WTC11 (cell line): Measurements from ENCODE around the gene AOAH. TPM values are rescaled to one million over a fixed set of nuclear protein-coding genes. Genes with fewer than 3 reads are reported as not detected.
A peak's percentile ranks its signal among the peaks of the same experiment; 100 is the strongest.

Source experiments
- ATAC-seq: fragments of 200-7000 bp; cut with Tn5 transposase; 2 replicates; pipeline ENCODE4 v1.10.0; 2021; ENCODE audit warnings: mild to moderate bottlenecking, moderate library complexity
- CTCF ChIA-PET: fragments of 300-600 bp; sonication (Branson Sonifier 250); formaldehyde crosslinking; loops from one replicate; lab custom pipeline; 2021; ENCODE audit warnings: antibody characterized with exemption; lab: Charles Lee
- POLR2A ChIA-PET: fragments of 350-600 bp; sonication (Branson Sonifier 250); formaldehyde crosslinking; loops from one replicate; lab custom pipeline; 2021; ENCODE audit warnings: antibody characterized with exemption; lab: Charles Lee
- DNase-seq: peaks from one replicate; pipeline ENCODE4 v3.0.0; 2021; ENCODE audit warnings: low spot score
- H3K27ac Mint-ChIP-seq: 2 replicates; pipeline ENCODE4 v1.8.0; 2021; ENCODE audit warnings: mixed read lengths
- H3K27me3 Mint-ChIP-seq: 2 replicates; pipeline ENCODE4 v1.8.0; 2021; ENCODE audit warnings: low read depth, mild to moderate bottlenecking, moderate library complexity, mixed read lengths
- H3K36me3 Mint-ChIP-seq: 2 replicates; pipeline ENCODE4 v1.8.0; 2021; ENCODE audit warnings: mixed read lengths
- H3K4me1 Mint-ChIP-seq: 2 replicates; pipeline ENCODE4 v1.8.0; 2022; ENCODE audit warnings: mixed read lengths
- H3K4me3 Mint-ChIP-seq: 2 replicates; pipeline ENCODE4 v1.8.0; 2021; ENCODE audit warnings: mild to moderate bottlenecking, moderate library complexity, mixed read lengths
- H3K9me3 Mint-ChIP-seq: 2 replicates; pipeline ENCODE4 v1.8.0; 2021; ENCODE audit warnings: mixed read lengths
- AR ChIP-seq: fragments of 250-450 bp; sonication (Bioruptor Pico); IDR thresholded peaks from 2 replicates; pipeline ENCODE4 v1.9.0; 2021; ENCODE audit warnings: mild to moderate bottlenecking
- ATF6 ChIP-seq: sonication (generic); formaldehyde crosslinking; IDR thresholded peaks from 2 replicates; pipeline ENCODE4 v1.8.1; 2023; ENCODE audit warnings: mild to moderate bottlenecking, missing genetic modification reagents
- CBFB ChIP-seq: sonication (generic); formaldehyde crosslinking; IDR thresholded peaks from 2 replicates; pipeline ENCODE4 v1.8.1; 2022; ENCODE audit warnings: mild to moderate bottlenecking, low read depth, missing genetic modification reagents
- ELF4 ChIP-seq: sonication (generic); formaldehyde crosslinking; IDR thresholded peaks from 2 replicates; pipeline ENCODE4 v1.8.1; 2022; ENCODE audit warnings: low read depth, mild to moderate bottlenecking, moderate library complexity, missing genetic modification reagents
- FOXP4 ChIP-seq: sonication (generic); formaldehyde crosslinking; IDR thresholded peaks from 2 replicates; pipeline ENCODE4 v1.8.0; 2022; ENCODE audit warnings: mild to moderate bottlenecking, missing genetic modification reagents
- HMGA2 ChIP-seq: fragments of 250-450 bp; sonication (Bioruptor Pico); IDR thresholded peaks from 2 replicates; pipeline ENCODE4 v1.4.0; 2021; ENCODE audit warnings: mild to moderate bottlenecking, moderate library complexity
- HMGXB4 ChIP-seq: sonication (generic); formaldehyde crosslinking; IDR thresholded peaks from 2 replicates; pipeline ENCODE4 v1.8.1; 2023; ENCODE audit warnings: mild to moderate bottlenecking, moderate library complexity, missing genetic modification reagents
- IRF2 ChIP-seq: sonication (generic); formaldehyde crosslinking; IDR thresholded peaks from 2 replicates; pipeline ENCODE4 v1.8.0; 2022; ENCODE audit warnings: low read depth, missing genetic modification reagents, borderline replicate concordance
- JAZF1 ChIP-seq: fragments of 250-450 bp; sonication (Bioruptor Pico); IDR thresholded peaks from 2 replicates; pipeline ENCODE4 v1.9.0; 2021; ENCODE audit warnings: moderate library complexity, mild to moderate bottlenecking, inconsistent platforms
- OVOL2 ChIP-seq: fragments of 250-450 bp; sonication (Bioruptor Pico); IDR thresholded peaks from 2 replicates; pipeline ENCODE4 v1.9.0; 2021; ENCODE audit warnings: mild to moderate bottlenecking, borderline replicate concordance
- PREB ChIP-seq: sonication (generic); formaldehyde crosslinking; IDR thresholded peaks from 2 replicates; pipeline ENCODE4 v1.8.1; 2022; ENCODE audit warnings: mild to moderate bottlenecking, missing genetic modification reagents, moderate library complexity, borderline replicate concordance
- PRRX2 ChIP-seq: fragments of 250-450 bp; sonication (Bioruptor Pico); IDR thresholded peaks from 2 replicates; pipeline ENCODE4 v1.8.0; 2021; ENCODE audit warnings: mild to moderate bottlenecking
- RORB ChIP-seq: fragments of 250-450 bp; sonication (Bioruptor Pico); IDR thresholded peaks from 2 replicates; pipeline ENCODE4 v1.9.0; 2021; ENCODE audit warnings: mild to moderate bottlenecking
- SOX15 ChIP-seq: fragments of 250-450 bp; sonication (Bioruptor Pico); IDR thresholded peaks from 2 replicates; pipeline ENCODE4 v1.9.0; 2021; ENCODE audit warnings: mild to moderate bottlenecking
- SP1 ChIP-seq: sonication (generic); formaldehyde crosslinking; conservative IDR thresholded peaks from 2 replicates; pipeline ENCODE4 v1.8.1; 2022; ENCODE audit warnings: missing genetic modification reagents
- ZBTB21 ChIP-seq: sonication (generic); formaldehyde crosslinking; IDR thresholded peaks from 2 replicates; pipeline ENCODE4 v1.8.1; 2023; ENCODE audit warnings: mild to moderate bottlenecking, missing genetic modification reagents, borderline replicate concordance
- ZMAT4 ChIP-seq: fragments of 250-450 bp; sonication (Bioruptor Pico); IDR thresholded peaks from 2 replicates; pipeline ENCODE4 v1.9.0; 2021; ENCODE audit warnings: mild to moderate bottlenecking
- ZNF425 ChIP-seq: fragments of 250-450 bp; sonication (Bioruptor Pico); conservative IDR thresholded peaks from 2 replicates; pipeline ENCODE4 v1.9.0; 2021; ENCODE audit warnings: mild to moderate bottlenecking
- total RNA-seq: library from RNA; stranded (reverse); gene quantifications from 3 replicates; pipeline ENCODE4 v1.2.3, GENCODE V29; 2021

AOAH gene
- total RNA-seq, 1 experiment from 2014 or later: 0.31 TPM

- no peaks in the 10 kb centered on the region for H3K36me3 Mint-ChIP-seq
- peaks cover 93% of the 10 kb centered on the region for H3K4me1 Mint-ChIP-seq
- H3K4me3 Mint-ChIP-seq: no peak overlapping the region
- ATAC-seq (no peak), DNase-seq (no peak)
- H3K9me3 Mint-ChIP-seq: no peaks in the 10 kb centered on the region
- no peak overlapping the region for H3K27ac Mint-ChIP-seq
- TF ChIP-seq ZNF425 (CRISPR knock-in tag) (no peak), ZBTB21 (CRISPR knock-in tag) (no peak), SP1 (no peak), ATF6 (CRISPR knock-in tag) (no peak), IRF2 (CRISPR knock-in tag) (no peak), FOXP4 (no peak), CBFB (no peak), PREB (CRISPR knock-in tag) (no peak), JAZF1 (no peak), PRRX2 (no peak)
- ChIA-PET POLR2A (no interaction called here), CTCF (interaction anchor here (0.9 to 4.6 kb wide), 4 partner anchors 14 to 216 kb away, joined by 4 to 41 read pairs (median 5); no protein-coding TSS in a partner anchor)
- no peaks in the 10 kb centered on the region for H3K27me3 Mint-ChIP-seq
Observed at GRCh38 chr7:36657036-36657660, 67.1 kb downstream of the AOAH start.

GRCh38 chr7:36654436-36654835, 69.9 kb downstream of the AOAH start:
- H3K27ac Mint-ChIP-seq: peak overlapping the region; percentile 97
- DNase-seq: no peak
- ChIA-PET CTCF (interaction anchor here (1.0 to 2.0 kb wide), 3 partner anchors 16 to 213 kb away, joined by 3 to 12 read pairs (median 4); no protein-coding TSS in a partner anchor), POLR2A (no interaction called here)
- peaks cover 3% of the 10 kb centered on the region; the same call in 1 of the 2 replicates for H3K9me3 Mint-ChIP-seq
- H3K27me3 Mint-ChIP-seq: peaks cover 4% of the 10 kb centered on the region; the same call in 1 of the 2 replicates
- ATAC-seq: no peak
- H3K4me1 Mint-ChIP-seq: peaks cover 78% of the 10 kb centered on the region
- H3K36me3 Mint-ChIP-seq: no peaks in the 10 kb centered on the region
- H3K4me3 Mint-ChIP-seq: no peak overlapping the region
- TF ChIP-seq ATF6 (CRISPR knock-in tag): no peak
- TF ChIP-seq HMGXB4 (CRISPR knock-in tag): no peak
- TF ChIP-seq OVOL2 (CRISPR knock-in tag): no peak
- no peak for TF ChIP-seq SOX15 (CRISPR knock-in tag)
- no peak for TF ChIP-seq AR (CRISPR knock-in tag)
- TF ChIP-seq PREB (CRISPR knock-in tag): no peak
- TF ChIP-seq HMGA2: no peak
- TF ChIP-seq ZBTB21 (CRISPR knock-in tag): no peak
- no peak for TF ChIP-seq RORB
- no peak for TF ChIP-seq ZMAT4
- TF ChIP-seq ELF4 (CRISPR knock-in tag): no peak
